HUDEP-2 (cell line): ENCODE results near the gene TENT4A.

Source experiments
- DNase-seq, 76 experiments: peaks; one replicate each; lab custom pipeline; 2025; ENCODE audit not compliant: unreplicated experiment in 76 of 76; lab: John Stamatoyannopoulos, UW

Gene TENT4A

GRCh38 chr5:6716629-6717149 is 3.5 kb downstream of the TENT4A start:
- DNase-seq: no peak

GRCh38 chr5:6717247-6717646 is 4.0 kb downstream of the TENT4A start:
- DNase-seq: no peak

- no peak for DNase-seq
Measured at GRCh38 chr5:6717687-6718086, 4.5 kb downstream of the TENT4A start.

- no peak for DNase-seq
Measured at GRCh38 chr5:6718161-6718681, 5.0 kb downstream of the TENT4A start.

- DNase-seq: no peak
Measured at GRCh38 chr5:6718718-6719117, 5.5 kb downstream of the TENT4A start.

- no peak for DNase-seq
Measured at GRCh38 chr5:6719417-6719816, 6.2 kb downstream of the TENT4A start.

GRCh38 chr5:6719896-6720560 is 6.8 kb downstream of the TENT4A start:
- DNase-seq: peak in 6 of 76 experiments; percentile 4 to 25 (median 12)

- DNase-seq: no peak
Measured at GRCh38 chr5:6720561-6720921, 7.3 kb downstream of the TENT4A start.

- peak in 16 of 76 experiments; percentile 1 to 37 (median 14) for DNase-seq
Measured at GRCh38 chr5:6721442-6721841, 8.2 kb downstream of the TENT4A start.

GRCh38 chr5:6722015-6722414 is 8.8 kb downstream of the TENT4A start:
- no peak for DNase-seq

- DNase-seq: no peak
Measured at GRCh38 chr5:6723122-6723815, 10.0 kb downstream of the TENT4A start.

- DNase-seq: no peak
Measured at GRCh38 chr5:6723816-6724300, 10.6 kb downstream of the TENT4A start.

- no peak for DNase-seq
Measured at GRCh38 chr5:6724321-6724929, 11.2 kb downstream of the TENT4A start.

GRCh38 chr5:6725421-6725820 is 12.2 kb downstream of the TENT4A start:
- no peak for DNase-seq

GRCh38 chr5:6726006-6726405 is 12.8 kb downstream of the TENT4A start:
- no peak for DNase-seq

GRCh38 chr5:6727231-6727630 is 14.0 kb downstream of the TENT4A start:
- DNase-seq: no peak

- DNase-seq: no peak
Measured at GRCh38 chr5:6728011-6728794, 15.0 kb downstream of the TENT4A start.

- no peak for DNase-seq
Measured at GRCh38 chr5:6728795-6729183, 15.6 kb downstream of the TENT4A start.

GRCh38 chr5:6729386-6730310 is 16.4 kb downstream of the TENT4A start:
- peak in 75 of 76 experiments; percentile 8 to 89 (median 73) for DNase-seq
